Measurements from ENCODE around the gene DCLRE1B. TPM values are rescaled to one million over a fixed set of nuclear protein-coding genes. Genes with fewer than 3 reads are reported as not detected.

Gene DCLRE1B
- total RNA-seq, 1 donor from 2014 or later = 6.5 TPM

DNA sequence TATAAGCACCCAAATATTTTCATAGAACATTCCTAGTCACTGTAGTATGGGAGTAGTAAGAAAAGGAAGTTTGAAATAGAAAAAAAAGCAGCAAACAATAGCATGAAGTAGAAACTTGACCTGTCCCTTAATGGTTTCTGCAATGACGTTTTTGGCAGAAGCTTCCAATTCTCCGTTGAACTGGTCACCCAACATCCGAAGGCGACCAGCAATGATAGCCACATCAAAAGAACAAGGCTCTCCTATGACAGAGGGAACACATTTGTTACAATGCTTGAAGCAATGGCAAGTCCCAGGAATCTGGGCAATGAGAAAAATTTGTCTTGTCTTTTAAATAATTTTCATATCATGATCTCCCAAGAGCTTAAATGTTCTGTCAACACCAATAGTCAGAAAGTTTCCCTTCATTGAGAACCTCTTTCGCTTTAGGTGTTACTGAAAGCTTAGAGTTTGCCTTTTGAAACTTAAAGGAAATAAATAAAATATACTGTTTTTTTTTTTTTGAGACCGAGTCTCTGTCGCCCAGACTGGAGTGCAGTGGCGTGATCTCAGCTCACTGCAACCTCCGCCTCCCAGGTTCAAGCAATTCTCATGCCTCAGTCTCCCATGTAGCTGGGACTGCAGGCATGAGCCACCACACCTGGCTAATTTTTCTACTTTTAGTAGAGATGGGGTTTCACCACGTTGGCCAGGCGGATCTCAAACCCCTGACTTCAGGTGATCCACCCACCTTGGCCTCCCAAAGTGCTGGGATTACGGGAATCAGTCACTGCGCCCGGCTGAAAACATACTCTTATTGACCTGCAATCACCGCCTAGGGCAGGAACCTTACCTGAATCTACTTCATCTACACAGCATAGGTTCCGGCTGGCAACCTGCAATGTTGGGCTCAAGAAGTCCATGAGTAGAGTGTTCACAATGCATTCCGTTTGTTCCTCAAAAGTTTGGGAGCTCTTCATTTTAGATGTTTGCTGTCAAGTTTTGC is 18.4 kb upstream of the DCLRE1B start:
- DNase-seq (ENCODE audit: low spot score in 2 of 2) (no peak), FAIRE-seq (no peak)

DNA sequence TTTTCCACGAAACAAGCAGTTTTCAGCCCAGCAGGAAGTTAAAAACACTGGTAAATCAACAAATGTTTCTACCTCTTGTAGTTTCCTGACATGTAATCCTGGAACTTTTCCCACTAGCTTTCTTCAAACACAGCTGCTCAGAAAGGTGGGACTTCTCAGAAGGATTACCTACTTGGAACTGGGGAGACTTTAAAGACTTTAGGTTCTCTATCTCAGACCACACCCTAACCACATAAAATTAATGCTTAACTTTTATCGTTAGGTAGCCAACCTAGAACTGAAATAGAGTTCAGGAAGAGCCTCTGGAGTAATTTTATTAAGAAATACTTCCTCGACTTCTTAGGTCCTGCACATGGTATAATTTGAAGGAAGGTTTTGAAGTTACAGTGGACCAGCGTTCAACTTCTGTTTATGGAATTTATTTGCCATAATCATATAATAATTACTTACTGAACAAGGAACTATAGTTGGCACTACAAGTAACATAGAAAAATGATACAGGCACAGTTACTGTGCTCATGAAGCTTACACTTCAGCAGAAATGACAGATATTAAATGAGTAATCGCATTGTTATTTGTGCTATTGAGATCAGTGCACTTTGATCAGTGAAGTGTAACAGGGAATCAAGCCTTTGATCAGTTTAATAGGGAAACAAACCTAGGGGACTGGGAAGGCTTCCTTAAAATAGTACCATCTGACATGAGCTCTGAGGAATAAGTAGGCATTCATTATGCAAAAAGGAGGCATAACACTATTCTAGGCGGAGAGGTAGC is 17.5 kb upstream of the DCLRE1B start, which contains the start of gene BCL2L15:
TSS of gene BCL2L15 (minus strand) at position 180 of the 774 bp plus-strand sequence. CDS start 206 bp downstream, outside the sequence.
- FAIRE-seq (no peak), DNase-seq (ENCODE audit: low spot score in 2 of 2) (no peak)

DNA sequence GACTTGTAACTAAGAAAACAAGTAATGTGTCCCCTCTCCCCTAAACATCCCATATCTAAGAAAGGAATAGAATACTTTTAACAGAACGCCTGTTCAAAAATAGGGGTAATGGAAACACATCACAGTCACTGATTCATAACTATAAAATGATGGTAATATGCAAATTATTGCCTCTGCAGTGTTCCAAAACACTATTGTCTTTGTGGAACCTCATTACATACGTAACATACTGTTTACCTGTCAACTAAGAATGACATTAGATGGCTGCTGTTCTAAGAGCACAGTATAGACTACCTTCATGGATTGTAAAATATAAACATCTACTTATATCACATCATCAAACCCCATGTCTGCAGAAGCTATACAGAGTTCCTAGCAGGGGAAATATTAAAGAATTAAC is 14.3 kb upstream of the DCLRE1B start:
- DNase-seq (ENCODE audit: low spot score in 2 of 2) (no peak), FAIRE-seq (no peak)

DNA sequence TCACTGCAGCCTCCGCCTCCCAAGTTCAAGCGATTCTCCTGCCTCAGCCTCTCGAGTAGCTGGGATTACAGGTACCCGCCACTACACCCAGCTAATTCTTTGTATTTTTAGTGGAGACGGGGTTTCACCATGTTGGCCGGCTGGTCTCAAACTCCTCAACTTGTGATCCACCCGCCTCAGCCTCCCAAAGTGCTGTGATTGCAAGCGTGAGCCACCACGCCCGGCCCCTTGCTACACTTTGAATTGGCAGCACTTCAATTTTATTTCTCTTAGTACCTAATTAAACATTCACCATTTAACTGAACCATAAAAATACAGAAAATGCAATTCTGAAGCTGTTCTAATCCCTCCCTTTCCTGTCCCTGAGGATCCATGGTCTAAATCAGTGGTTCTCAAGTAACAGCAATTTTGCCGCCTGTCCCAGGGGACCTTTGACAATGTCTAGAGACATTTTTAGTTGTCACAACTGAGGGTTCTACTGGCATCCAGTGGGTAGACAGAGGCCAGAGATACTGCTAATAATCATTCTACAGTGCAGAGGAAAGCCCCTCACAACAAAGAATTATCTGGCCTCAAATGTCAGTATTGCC is 13.4 kb upstream of the DCLRE1B start:
- DNase-seq (ENCODE audit: low spot score in 2 of 2) = no peak
- no peak for FAIRE-seq

DNA sequence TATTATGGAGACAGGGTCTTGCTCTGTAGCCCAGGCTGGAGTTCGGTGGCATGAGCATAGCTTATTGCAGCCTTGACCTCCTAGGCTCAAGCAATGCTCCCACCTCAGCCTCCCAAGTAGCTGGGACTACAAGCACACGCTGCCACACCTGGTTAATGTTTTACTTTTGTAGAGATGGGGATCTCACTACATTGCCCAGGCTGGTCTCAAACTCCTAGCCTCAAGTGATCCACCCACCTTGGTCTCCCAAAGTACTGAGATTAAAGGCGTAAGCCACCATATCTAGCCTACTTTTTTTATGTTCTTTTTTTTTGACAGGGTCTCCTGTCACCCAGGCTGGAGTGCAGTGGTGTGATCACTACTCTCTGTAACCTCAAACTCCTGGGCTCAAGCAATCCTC is 11.9 kb upstream of the DCLRE1B start:
- DNase-seq (ENCODE audit: low spot score in 2 of 2) = no peak
- FAIRE-seq = no peak

DNA sequence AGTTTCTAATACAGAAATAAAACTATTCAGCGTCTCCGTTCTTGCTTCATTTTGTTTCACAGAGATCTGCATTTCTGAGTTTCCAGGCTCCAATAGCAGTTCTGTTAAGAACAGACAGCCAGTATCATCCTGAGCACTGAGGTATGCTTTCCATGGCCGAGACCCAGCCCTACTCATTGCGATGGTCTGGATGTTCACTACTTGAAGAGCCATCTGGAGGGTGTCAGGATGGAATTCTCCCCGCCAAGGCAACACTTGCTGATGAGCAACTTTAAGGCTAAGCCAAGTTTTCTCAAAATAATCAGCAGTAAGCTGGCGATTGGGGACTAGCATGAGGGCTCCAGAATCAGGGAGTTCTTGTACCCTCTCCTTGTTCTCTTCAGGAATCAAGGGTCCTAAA is 10.0 kb upstream of the DCLRE1B start:
- DNase-seq (ENCODE audit: low spot score in 2 of 2) (no peak), FAIRE-seq (no peak)

DNA sequence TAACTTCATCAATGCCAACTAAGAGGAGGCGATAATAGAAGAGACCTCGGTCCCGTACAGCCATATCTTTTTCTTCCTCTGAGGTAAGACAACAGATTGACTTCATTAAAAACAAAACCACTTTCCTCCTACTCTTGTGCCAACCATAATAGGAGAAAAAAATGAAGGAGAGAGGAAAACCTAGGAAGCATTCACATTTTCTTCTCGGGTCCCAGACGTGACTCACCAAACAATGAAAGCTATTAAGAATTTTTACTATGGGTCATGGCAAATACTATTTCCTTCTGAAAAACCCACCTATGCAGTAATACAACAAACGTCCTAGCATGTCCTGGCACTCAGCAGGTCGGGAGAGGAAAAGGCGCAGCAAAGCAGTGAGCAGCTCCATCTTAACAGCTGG is 9.2 kb upstream of the DCLRE1B start:
- no peak for DNase-seq (ENCODE audit: low spot score in 2 of 2)
- no peak for FAIRE-seq

DNA sequence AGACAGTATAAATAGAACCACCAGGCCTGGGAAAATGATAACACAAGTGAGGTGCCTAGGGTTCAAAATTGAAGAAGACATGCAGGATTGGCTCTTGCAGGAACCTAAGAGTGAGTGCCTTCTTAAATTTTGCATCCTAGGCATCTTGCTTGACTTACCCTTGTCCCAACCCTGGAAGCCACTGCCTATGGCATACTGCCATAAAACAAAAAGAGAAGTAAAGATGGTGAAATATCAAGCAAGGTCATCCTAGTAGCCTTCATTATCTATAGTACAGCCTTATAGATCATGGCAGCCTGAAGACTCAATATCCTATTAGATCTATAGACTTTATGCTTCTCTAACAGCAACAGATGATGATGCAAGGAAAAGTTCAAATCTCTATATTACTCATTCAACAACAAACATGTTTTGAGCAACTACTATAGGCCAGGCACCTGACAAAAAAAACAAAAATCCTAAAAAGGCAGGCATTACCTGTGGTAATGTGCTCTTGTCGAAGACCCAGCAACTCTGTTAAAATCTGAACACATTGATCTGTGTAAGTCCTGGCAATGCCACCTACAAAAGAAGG is 6.8 kb upstream of the DCLRE1B start:
- FAIRE-seq (no peak), DNase-seq (ENCODE audit: low spot score in 2 of 2) (no peak)

DNA sequence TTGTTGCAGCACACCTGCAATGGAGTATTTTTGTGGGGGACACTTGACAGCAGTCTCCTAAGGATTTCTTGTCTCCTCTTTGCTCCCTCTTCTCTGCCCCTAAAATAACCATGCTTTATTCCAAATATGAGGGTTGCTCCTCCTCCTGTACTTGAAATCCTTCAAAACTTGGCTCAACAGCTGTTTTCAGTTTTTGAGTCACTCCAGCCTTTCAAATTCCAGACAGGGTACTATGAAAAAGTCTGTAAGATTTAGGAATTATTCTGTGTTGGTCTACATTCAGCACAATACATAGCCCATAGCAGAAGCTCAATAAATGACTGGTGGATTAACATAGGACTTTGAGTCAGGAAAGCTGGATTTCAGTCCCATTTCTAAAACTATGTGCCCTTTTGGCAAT is 6.0 kb upstream of the DCLRE1B start:
- FAIRE-seq = no peak

DNA sequence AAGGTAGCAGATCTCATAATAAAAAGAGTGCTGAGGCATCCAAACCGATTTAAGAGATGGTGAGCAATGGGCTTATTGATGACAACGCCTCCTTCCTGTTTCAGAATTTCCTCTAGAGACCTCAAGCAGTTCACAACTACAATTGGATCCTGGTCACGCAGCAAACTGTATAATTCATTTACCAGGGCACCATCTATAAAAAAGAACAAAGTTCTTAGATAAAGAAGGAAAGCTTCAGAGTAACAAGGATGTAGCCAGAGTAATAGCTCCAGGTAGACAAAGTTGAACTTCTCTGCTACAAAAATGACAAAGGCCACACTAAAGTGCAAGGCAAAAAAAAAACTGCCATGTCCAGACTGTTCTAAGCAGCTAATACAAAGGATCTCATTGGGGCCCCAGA is 3.9 kb upstream of the DCLRE1B start:
- FAIRE-seq = no peak
- no peak for DNase-seq (ENCODE audit: low spot score in 2 of 2)

More for the DNA sequence above, 6.0 kb upstream of the DCLRE1B start:
- no peak for DNase-seq (ENCODE audit: low spot score in 2 of 2)

DNA sequence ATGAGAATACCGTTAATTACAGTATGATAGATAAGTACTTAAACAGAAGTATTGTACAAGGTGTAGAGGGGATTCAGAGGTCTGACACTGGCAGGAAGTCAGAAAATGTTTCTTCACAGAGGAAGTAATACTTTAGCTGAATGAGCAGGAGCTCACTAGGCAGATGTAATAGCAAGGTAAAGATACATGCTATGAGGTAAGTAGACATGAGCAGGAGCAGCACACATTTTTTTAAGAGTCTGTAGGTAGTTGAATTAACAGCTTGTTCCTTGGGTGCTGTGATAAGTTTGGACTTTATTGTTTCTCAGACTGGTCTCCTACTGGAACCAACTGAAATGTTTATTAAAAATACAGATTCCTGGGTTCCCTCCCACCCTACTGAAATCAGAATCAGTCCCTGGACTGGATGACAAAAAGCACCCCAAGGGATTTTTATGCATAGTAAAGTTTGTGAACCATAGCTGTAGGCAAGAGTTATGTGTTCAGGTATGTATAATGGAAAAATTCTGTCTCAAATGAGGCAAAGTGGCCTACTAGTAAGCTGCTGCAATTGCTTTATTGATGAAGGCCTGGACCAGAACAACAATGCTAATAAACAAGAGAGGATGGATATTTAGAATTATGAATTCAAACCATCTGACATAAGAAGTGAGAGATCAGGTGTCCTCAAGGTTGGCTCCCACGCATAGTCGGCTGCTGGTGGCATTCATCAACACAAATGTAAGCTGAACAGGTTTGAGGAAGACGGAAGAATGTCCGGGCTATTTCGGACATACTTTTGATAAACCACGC is 1.4 kb upstream of the DCLRE1B start:
- DNase-seq (ENCODE audit: low spot score in 2 of 2) = no peak

DNA sequence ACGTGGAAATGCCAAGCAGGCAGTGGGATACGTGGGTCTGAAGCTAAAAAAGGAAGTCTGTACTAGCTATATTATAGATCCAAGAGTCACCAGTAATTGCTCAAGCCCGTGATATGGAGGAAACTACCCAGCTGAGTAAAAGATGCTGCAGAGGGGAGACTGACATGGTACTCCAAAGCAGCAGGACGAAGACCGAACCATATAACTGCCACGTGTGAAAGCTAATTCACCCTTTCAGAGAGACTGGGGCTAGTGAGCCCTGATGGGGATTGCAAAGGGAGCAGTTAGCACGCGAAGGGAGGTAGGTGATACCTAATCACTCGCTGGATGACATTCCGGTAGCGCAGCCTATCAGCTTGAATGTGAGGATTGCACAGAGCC is 843 bp upstream of the DCLRE1B start:
- FAIRE-seq (no peak), DNase-seq (ENCODE audit: low spot score in 2 of 2) (no peak)

More for the DNA sequence above, 1.4 kb upstream of the DCLRE1B start:
- no peak for FAIRE-seq

DNA sequence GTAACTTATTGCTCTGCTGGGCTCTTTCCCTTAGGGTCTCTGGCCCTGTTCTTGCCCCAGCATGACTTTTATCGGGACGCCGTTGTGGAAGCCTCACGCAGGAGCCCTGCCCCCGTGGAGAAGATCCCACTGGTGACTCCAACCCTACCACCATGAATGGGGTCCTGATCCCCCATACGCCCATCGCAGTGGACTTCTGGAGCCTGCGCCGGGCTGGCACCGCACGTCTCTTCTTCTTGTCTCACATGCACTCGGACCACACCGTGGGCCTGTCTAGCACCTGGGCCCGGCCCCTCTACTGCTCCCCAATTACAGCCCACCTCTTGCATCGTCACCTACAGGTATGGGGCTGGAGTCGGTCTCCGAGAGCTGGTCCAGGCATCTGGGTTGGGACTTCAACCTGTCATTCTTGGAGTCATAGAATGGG is 322 bp downstream of the DCLRE1B start:
- FAIRE-seq (no peak), DNase-seq (ENCODE audit: low spot score in 2 of 2) (no peak)

DNA sequence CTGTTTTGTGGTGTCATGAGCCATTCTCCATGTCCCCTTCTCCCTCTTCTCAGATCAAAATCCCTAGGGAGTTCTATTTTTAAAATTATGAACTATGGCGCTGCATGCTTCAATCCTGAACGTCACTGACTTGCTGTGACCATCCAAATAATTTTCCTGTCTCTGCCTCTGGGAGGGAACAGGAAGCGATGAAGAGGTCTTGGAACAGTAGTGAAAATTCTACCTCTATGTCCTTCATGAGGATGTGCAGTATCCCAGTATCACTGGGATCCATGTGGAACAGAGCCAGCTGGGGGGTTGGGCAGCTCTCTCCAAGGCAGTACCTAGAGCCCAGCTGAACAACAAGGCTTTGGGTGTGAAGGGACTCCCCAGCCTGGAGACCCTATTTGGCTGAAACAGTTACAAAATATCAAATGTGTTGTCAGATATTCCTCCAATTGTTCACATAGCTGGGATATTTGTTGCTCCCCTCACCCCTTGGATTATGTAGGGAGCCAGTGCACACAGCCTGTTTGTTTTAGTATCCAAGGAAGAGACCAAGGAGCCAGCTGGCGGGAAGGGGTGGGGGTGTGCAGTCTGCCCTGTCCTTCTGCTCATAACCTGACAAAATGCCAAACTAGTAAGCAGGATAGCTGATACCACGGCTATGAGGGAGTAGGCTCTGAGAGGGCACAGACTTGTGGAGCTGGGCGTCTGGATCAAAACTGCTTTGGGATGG is 7.6 kb downstream of the DCLRE1B start:
- DNase-seq (ENCODE audit: low spot score in 2 of 2) = no peak
- no peak for FAIRE-seq

DNA sequence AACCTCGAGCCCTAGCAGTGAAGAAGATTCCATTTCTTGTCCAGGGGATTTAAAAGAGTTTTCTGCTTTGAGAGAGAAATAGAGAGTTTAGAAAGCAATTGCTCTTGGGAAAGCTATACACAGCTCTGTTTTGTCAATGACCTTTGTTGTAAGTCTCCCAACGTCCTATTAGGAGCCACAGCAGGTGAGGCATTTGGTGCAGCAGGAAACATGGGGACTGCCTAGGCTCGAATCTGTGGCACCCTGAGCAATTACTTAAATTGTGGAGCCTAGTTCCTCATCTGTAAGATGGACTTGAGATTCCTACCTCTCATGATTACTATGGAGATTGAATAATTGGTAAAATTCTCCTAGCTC is 8.2 kb downstream of the DCLRE1B start:
- DNase-seq (ENCODE audit: low spot score in 2 of 2) = no peak
- FAIRE-seq = no peak

DNA sequence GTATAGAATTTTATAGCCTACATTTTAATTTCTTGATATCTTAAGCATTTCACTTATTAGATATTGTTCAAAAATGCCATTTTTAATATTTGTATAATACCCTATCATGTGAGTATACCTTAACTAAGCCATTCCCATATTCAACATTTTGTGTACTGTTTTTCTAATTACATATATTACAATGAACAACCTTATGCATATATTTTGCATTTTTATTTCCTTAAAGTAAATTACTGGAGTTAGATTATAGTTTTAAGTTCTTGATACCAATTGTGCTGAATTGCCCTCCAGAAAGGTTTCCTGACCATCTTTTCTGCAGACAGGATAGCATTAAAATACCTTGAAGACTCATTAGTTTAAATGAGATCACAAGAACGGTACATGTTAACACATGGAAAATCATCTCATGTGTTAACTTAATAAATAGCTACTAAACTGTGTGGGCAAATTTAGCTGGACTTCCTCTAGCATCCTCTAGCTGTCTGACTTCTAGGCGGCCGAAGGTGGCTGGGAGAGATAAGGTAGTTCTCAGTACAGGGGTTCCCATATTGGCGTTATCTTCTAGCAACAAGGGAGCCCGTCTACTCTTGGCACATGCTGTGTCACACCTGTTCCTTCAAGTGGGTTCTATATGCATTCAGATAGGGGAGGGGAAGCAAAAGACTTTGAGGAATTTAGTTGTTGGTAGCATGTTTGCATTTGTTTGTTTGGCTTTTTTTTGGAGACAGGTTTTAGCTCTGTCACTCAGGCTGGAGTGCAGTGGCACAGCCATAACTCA is 8.9 kb downstream of the DCLRE1B start:
- no peak for DNase-seq (ENCODE audit: low spot score in 2 of 2)
- no peak for FAIRE-seq

DNA sequence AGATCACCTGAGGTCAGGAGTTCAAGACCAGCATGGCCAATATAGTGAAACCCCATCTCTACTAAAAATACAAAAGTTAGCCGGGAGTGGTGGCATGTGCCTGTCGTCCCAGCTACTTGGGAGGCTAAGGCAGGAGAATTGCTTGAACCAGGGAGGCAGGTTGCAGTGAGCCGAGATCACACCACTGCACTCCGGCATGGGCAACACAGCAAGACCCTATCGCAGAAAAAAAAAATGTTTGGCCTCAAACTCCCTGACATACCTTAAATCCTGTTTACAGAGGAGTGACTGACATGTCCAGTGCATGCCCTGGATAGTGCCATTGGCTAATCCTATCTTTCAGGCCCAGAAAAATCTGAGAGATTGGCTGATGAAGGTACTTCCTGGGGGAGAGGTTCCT is 11.8 kb downstream of the DCLRE1B start:
- DNase-seq (ENCODE audit: low spot score in 2 of 2) (no peak), FAIRE-seq (no peak)

DNA sequence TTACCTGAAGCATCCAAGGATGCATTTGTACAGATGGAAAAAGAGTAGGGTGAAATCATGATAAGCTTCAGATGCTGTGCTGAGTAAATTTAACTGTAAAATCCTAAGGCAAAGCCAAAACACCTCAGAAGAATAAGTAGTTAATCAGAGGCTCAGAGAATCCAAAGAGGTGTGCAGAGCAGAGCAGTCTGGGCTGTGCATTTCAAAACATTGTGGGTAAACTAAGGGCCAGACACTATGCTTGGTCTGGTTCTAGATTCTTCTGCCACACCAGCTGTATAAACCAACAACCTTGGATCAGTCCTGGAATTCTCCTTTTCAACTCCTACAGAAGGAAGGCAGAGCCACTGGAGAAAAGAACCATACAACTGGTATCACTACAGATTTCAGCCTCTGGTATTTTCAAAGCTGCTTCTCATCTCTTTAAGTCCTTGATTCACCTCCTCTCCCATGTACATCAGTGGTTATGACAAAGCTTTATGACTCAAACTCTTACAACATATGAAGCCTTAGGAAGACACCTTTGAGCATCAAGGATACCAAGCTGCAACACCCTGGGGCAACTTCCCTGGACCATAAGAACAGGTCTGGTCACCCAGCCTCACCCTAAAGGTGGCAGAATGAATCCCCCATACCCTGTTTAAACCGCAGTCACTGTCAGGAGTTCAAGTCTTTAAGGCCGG is 12.4 kb downstream of the DCLRE1B start:
- no peak for DNase-seq (ENCODE audit: low spot score in 2 of 2)
- no peak for FAIRE-seq
